H9 (cell line): ENCODE data around the gene CDK6. TPM values are rescaled to one million over a fixed set of nuclear protein-coding genes. Genes with fewer than 3 reads are reported as not detected.

Source experiments
- DNase-seq: peaks from one replicate; pipeline ENCODE4 v3.0.0-alpha.2; 2017
- H2AFZ ChIP-seq: one replicate; pipeline ENCODE4 v1.6.1; 2013; ENCODE audit warnings: mild to moderate bottlenecking, low read length, control low read depth, moderate library complexity
- H2AK5ac ChIP-seq: 2 replicates; pipeline ENCODE4 v1.6.1; 2013; ENCODE audit warnings: low read length, control low read depth, mixed read lengths; ENCODE audit not compliant: insufficient read length
- H2BK120ac ChIP-seq: one replicate; pipeline ENCODE4 v1.6.1; 2013; ENCODE audit warnings: low read depth, mild to moderate bottlenecking, low read length, control low read depth, inconsistent platforms; ENCODE audit not compliant: poor library complexity, severe bottlenecking
- H2BK12ac ChIP-seq: 2 replicates; pipeline ENCODE4 v1.6.1; 2013; ENCODE audit warnings: low read length, control low read depth, mixed read lengths, low read depth; ENCODE audit not compliant: insufficient read length
- H2BK15ac ChIP-seq: 2 replicates; pipeline ENCODE4 v1.6.1; 2013; ENCODE audit warnings: low read depth, low read length, control low read depth
- H2BK20ac ChIP-seq: one replicate; pipeline ENCODE4 v1.6.1; 2013; ENCODE audit warnings: low read depth, mild to moderate bottlenecking, low read length, control low read depth, inconsistent platforms; ENCODE audit not compliant: poor library complexity, severe bottlenecking
- H2BK5ac ChIP-seq: 2 replicates; pipeline ENCODE4 v1.6.1; 2013; ENCODE audit warnings: low read length, control low read depth, mixed read lengths; ENCODE audit not compliant: insufficient read length
- H3K14ac ChIP-seq: 2 replicates; pipeline ENCODE4 v1.6.1; 2013; ENCODE audit warnings: low read length, control low read depth; ENCODE audit not compliant: insufficient read depth
- H3K18ac ChIP-seq: 2 replicates; pipeline ENCODE4 v1.6.1; 2013; ENCODE audit warnings: low read depth, mild to moderate bottlenecking, mixed read lengths, low read length, control low read depth; ENCODE audit not compliant: insufficient read length
- H3K23ac ChIP-seq: 2 replicates; pipeline ENCODE4 v1.6.1; 2013; ENCODE audit warnings: low read length, control low read depth, mixed read lengths, low read depth; ENCODE audit not compliant: insufficient read length
- H3K23me2 ChIP-seq: 2 replicates; pipeline ENCODE4 v1.6.1; 2013; ENCODE audit warnings: low read depth, mild to moderate bottlenecking, mixed read lengths, low read length, control low read depth; ENCODE audit not compliant: insufficient read length, poor library complexity, severe bottlenecking
- H3K27ac ChIP-seq: 2 replicates; pipeline ENCODE4 v1.5.1; 2013; ENCODE audit warnings: low read length, control low read depth, mixed read lengths, low read depth; ENCODE audit not compliant: insufficient read length
- H3K27me3 ChIP-seq: 2 replicates; pipeline ENCODE4 v1.6.1; 2013; ENCODE audit warnings: low read length, control low read depth, inconsistent platforms; ENCODE audit not compliant: insufficient read depth
- H3K4ac ChIP-seq: 2 replicates; pipeline ENCODE4 v1.6.1; 2013; ENCODE audit warnings: low read depth, mild to moderate bottlenecking, control low read depth, inconsistent platforms, low read length, moderate library complexity
- H3K4me1 ChIP-seq: 2 replicates; pipeline ENCODE4 v1.6.1; 2013; ENCODE audit warnings: low read length, control low read depth, inconsistent platforms; ENCODE audit not compliant: insufficient read depth
- H3K4me2 ChIP-seq: 2 replicates; pipeline ENCODE4 v1.6.1; 2013; ENCODE audit warnings: low read length, control low read depth, mixed read lengths; ENCODE audit not compliant: insufficient read length, insufficient read depth
- H3K56ac ChIP-seq: 2 replicates; pipeline ENCODE4 v1.6.1; 2013; ENCODE audit warnings: low read depth, mild to moderate bottlenecking, mixed read lengths, low read length, control low read depth; ENCODE audit not compliant: insufficient read length
- H3K79me1 ChIP-seq: 2 replicates; pipeline ENCODE4 v1.6.1; 2013; ENCODE audit warnings: low read depth, mild to moderate bottlenecking, moderate library complexity, low read length, control low read depth, inconsistent platforms; ENCODE audit not compliant: insufficient read depth, poor library complexity, severe bottlenecking
- H3K79me2 ChIP-seq: 2 replicates; pipeline ENCODE4 v1.6.1; 2013; ENCODE audit warnings: low read length, control low read depth, inconsistent platforms; ENCODE audit not compliant: insufficient read depth
- H3K9ac ChIP-seq: 2 replicates; pipeline ENCODE4 v1.6.1; 2013; ENCODE audit warnings: low read length, control low read depth, mixed read lengths; ENCODE audit not compliant: insufficient read length; ENCODE audit errors: extremely low read depth
- H3K9me3 ChIP-seq: one replicate; pipeline ENCODE4 v1.6.1; 2013; ENCODE audit warnings: low read depth, low read length, inconsistent platforms; ENCODE audit not compliant: control insufficient read depth
- H3T11ph ChIP-seq: one replicate; pipeline ENCODE4 v1.6.1; 2013; ENCODE audit warnings: mild to moderate bottlenecking, low read length, control low read depth, inconsistent platforms
- H4K20me1 ChIP-seq: one replicate; pipeline ENCODE4 v1.6.1; 2013; ENCODE audit not compliant: control insufficient read depth, insufficient read length, insufficient read depth
- H4K5ac ChIP-seq: 2 replicates; pipeline ENCODE4 v1.6.1; 2013; ENCODE audit warnings: low read depth, mild to moderate bottlenecking, mixed read lengths, low read length, control low read depth; ENCODE audit not compliant: insufficient read length
- H4K8ac ChIP-seq: replicated peaks from 2 replicates; pipeline ENCODE4 v1.6.1; 2013; ENCODE audit warnings: low read length, control low read depth, mixed read lengths, low read depth; ENCODE audit not compliant: insufficient read length
- H4K91ac ChIP-seq: 2 replicates; pipeline ENCODE4 v1.6.1; 2013; ENCODE audit warnings: low read depth, mild to moderate bottlenecking, moderate library complexity, mixed read lengths, low read length, control low read depth; ENCODE audit not compliant: insufficient read length
- H3K27ac Mint-ChIP-seq, 3 experiments: 2 replicates in 2 of 3; 3 replicates in 1 of 3; pipeline ENCODE4 v1.8.0; 2020 to 2021; ENCODE audit warnings: mixed read lengths in 3 of 3, mild to moderate bottlenecking in 1 of 3, moderate library complexity in 1 of 3
- H3K27me3 Mint-ChIP-seq: 2 replicates; pipeline ENCODE4 v1.8.0; 2021; ENCODE audit warnings: low read depth, mild to moderate bottlenecking, moderate library complexity, mixed read lengths
- H3K36me3 Mint-ChIP-seq, 3 experiments: 2 replicates in 2 of 3; 3 replicates in 1 of 3; pipeline ENCODE4 v1.8.0; 2020 to 2021; ENCODE audit warnings: low read depth in 3 of 3, mixed read lengths in 3 of 3; ENCODE audit not compliant: insufficient read depth in 1 of 3
- H3K4me1 Mint-ChIP-seq, 2 experiments: 2 replicates each; pipeline ENCODE4 v1.8.0; 2020; ENCODE audit warnings: mixed read lengths in 2 of 2
- H3K4me3 Mint-ChIP-seq, 2 experiments: 2 replicates in 1 of 2; 3 replicates in 1 of 2; pipeline ENCODE4 v1.8.0; 2020 to 2021; ENCODE audit warnings: mild to moderate bottlenecking in 2 of 2, mixed read lengths in 2 of 2, moderate library complexity in 1 of 2
- H3K9me3 Mint-ChIP-seq, 2 experiments: 2 replicates in 1 of 2; 3 replicates in 1 of 2; pipeline ENCODE4 v1.8.0; 2020; ENCODE audit warnings: mild to moderate bottlenecking in 2 of 2, mixed read lengths in 2 of 2, moderate library complexity in 1 of 2
- CTCF ChIP-seq: fragments of 200-600 bp; sonication (generic); conservative IDR thresholded peaks from 3 replicates; pipeline ENCODE4 v1.8.0; 2021; ENCODE audit warnings: antibody characterized with exemption, mild to moderate bottlenecking
- WGBS: extraction: QIAGEN DNeasy Blood & Tissue Kit; methylation state at CpG from one replicate; pipeline ENCODE4 v1.1.7; 2013; ENCODE audit warnings: missing lambda C conversion rate, low lambda C conversion rate, mixed read lengths; ENCODE audit not compliant: insufficient read length; ENCODE audit errors: extremely low coverage; 5-methylcytosine and 5-hydroxymethylcytosine counted together
- total RNA-seq: library from RNA; stranded (reverse); gene quantifications from 2 replicates; pipeline ENCODE4 v1.2.1, GENCODE V29; 2021

CDK6 gene
- total RNA-seq, 1 experiment from 2014 or later = 30.0 TPM

DNA sequence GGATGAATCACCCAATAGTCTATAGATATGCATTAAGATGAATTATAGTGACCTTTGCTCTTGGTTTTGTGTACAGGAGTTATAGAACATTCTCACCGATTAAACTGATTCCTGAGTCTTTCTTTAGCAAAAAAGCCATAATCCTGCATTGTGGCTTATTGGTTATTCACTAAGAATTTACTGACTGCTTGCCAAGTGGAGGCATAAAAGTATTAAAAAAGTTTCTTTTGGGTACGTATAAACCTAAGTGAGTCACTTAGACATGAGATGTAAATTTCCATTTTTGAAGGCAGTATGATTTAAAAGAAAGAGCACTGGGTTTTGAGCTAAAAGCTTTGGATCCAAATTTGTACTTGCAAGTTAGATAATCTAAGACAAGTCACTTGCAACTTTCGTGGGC, 100.7 kb downstream of the CDK6 start:
- no peak for TF ChIP-seq CTCF
- no peaks in the 10 kb centered on the region for H3K23me2 ChIP-seq
- no peak overlapping the region for H2AK5ac ChIP-seq
- WGBS = no CpG with 5 or more reads among the region's 3 CpGs
- no peaks in the 10 kb centered on the region for H3K79me1 ChIP-seq
- no peak overlapping the region for H3K18ac ChIP-seq
- Mint-ChIP-seq H3K9me3 (no peaks in the 10 kb centered on the region), H3K27me3 (no peaks in the 10 kb centered on the region), H3K36me3 (no peaks in the 10 kb centered on the region), H3K4me3 (no peak overlapping the region), H3K4me1 (peaks cover 1 to 3% of the 10 kb centered on the region in 2 experiments), H3K27ac (no peak overlapping the region)
- H2BK5ac ChIP-seq = no peak overlapping the region
- H4K20me1 ChIP-seq = no peaks in the 10 kb centered on the region
- H3T11ph ChIP-seq = no peak overlapping the region
- no peak overlapping the region for H3K56ac ChIP-seq
- H3K4me2 ChIP-seq = no peak overlapping the region
- H4K5ac ChIP-seq = no peak overlapping the region
- no peak overlapping the region for H3K9ac ChIP-seq
- H3K4ac ChIP-seq = no peak overlapping the region
- no peaks in the 10 kb centered on the region for H3K9me3 ChIP-seq
- no peak overlapping the region for H2BK12ac ChIP-seq
- no peak overlapping the region for H4K8ac ChIP-seq
- no peak overlapping the region for H3K23ac ChIP-seq
- no peaks in the 10 kb centered on the region for H3K79me2 ChIP-seq
- no peak for DNase-seq
- H2BK15ac ChIP-seq = no peak overlapping the region
- no peak overlapping the region for H2BK20ac ChIP-seq
- H3K4me1 ChIP-seq = no peaks in the 10 kb centered on the region
- no peak overlapping the region for H2AFZ ChIP-seq
- no peak overlapping the region for H3K14ac ChIP-seq
- H2BK120ac ChIP-seq = no peak overlapping the region
- H3K27me3 ChIP-seq = no peaks in the 10 kb centered on the region
- H4K91ac ChIP-seq = no peak overlapping the region
- no peak overlapping the region for H3K27ac ChIP-seq
